HT-29 (cell line): ENCODE data around the gene TCN2. TPM values are rescaled to one million over a fixed set of nuclear protein-coding genes. Genes with fewer than 3 reads are reported as not detected.
A peak's percentile ranks its signal among the peaks of the same experiment; 100 is the strongest.

Experiments
- DNase-seq: peaks from one replicate; pipeline ENCODE4 v3.0.0-alpha.2; 2015; ENCODE audit warnings: low spot score
- total RNA-seq: library from RNA; depleted of rRNA; stranded (reverse); fragments of >200 nt; shearing (Covaris generic); gene quantifications from 2 replicates; pipeline ENCODE4 v1.2.3, GENCODE V29; 2014

TCN2 gene
- total RNA-seq, 1 experiment from 2014 or later: 19.0 TPM

- DNase-seq: no peak
Observed at GRCh38 chr22:30643055-30643875, 36.3 kb downstream of the TCN2 start.

- DNase-seq: no peak
Observed at GRCh38 chr22:30646518-30647160, 39.7 kb downstream of the TCN2 start.

GRCh38 chr22:30647536-30647935 is 40.6 kb downstream of the TCN2 start:
- DNase-seq: no peak

- no peak for DNase-seq
Observed at GRCh38 chr22:30648825-30649224, 41.9 kb downstream of the TCN2 start.

- DNase-seq: peak; percentile 85
Observed at GRCh38 chr22:30649430-30650007, 42.5 kb downstream of the TCN2 start.

- DNase-seq: no peak
Observed at GRCh38 chr22:30650508-30651116, 43.6 kb downstream of the TCN2 start.

- no peak for DNase-seq
Observed at GRCh38 chr22:30652852-30653251, 45.9 kb downstream of the TCN2 start.

GRCh38 chr22:30654361-30654760 is 47.4 kb downstream of the TCN2 start:
- no peak for DNase-seq

- DNase-seq: no peak
Observed at GRCh38 chr22:30655532-30655931, 48.6 kb downstream of the TCN2 start.

- DNase-seq: no peak
Observed at GRCh38 chr22:30662040-30662439, 55.1 kb downstream of the TCN2 start.

- no peak for DNase-seq
Observed at GRCh38 chr22:30664798-30665197, 57.8 kb downstream of the TCN2 start.

- no peak for DNase-seq
Observed at GRCh38 chr22:30665266-30665665, 58.3 kb downstream of the TCN2 start.

- peak; percentile 51 for DNase-seq
Observed at GRCh38 chr22:30665786-30666185, 58.8 kb downstream of the TCN2 start.

GRCh38 chr22:30667107-30667493 is 60.1 kb downstream of the TCN2 start:
- DNase-seq: peak; percentile 57

- peak; percentile 91 for DNase-seq
Observed at GRCh38 chr22:30667494-30668385, 60.8 kb downstream of the TCN2 start, which contains the start of gene DUSP18. Gene DUSP18, minus strand, starts transcription at chr22:30667875. Its CDS starts 3,872 bp downstream, at chr22:30664003.

GRCh38 chr22:30668386-30668710 is 61.4 kb downstream of the TCN2 start:
- DNase-seq: no peak

GRCh38 chr22:30671071-30671470 is 64.1 kb downstream of the TCN2 start:
- no peak for DNase-seq

GRCh38 chr22:30673136-30673535 is 66.2 kb downstream of the TCN2 start:
- no peak for DNase-seq

GRCh38 chr22:30674482-30674881 is 67.5 kb downstream of the TCN2 start:
- no peak for DNase-seq

GRCh38 chr22:30675436-30675835 is 68.5 kb downstream of the TCN2 start:
- DNase-seq: no peak

GRCh38 chr22:30676565-30676964 is 69.6 kb downstream of the TCN2 start:
- peak; percentile 37 for DNase-seq
